A549 (cell line): ENCODE data around the gene RIN2. TPM values are rescaled to one million over a fixed set of nuclear protein-coding genes. Genes with fewer than 3 reads are reported as not detected.

ENCODE experiments used
- ATAC-seq, 2 experiments: fragments of 200-7000 bp in 1 of 2; fragments of >200 bp in 1 of 2; cut with Nextera tagmentation in 1 of 2; cut with Tn5 transposase in 1 of 2; 3 replicates each; pipeline versions ENCODE4 v1.8.0 to v1.9.1; 2018 to 2020; ENCODE audit warnings: mild to moderate bottlenecking in 1 of 2, moderate library complexity in 1 of 2
- CTCF ChIA-PET: fragments of 300-600 bp; sonication (Branson Sonifier 250); formaldehyde crosslinking; extraction: SDS; loops from one replicate; lab custom pipeline; 2021; ENCODE audit warnings: antibody characterized with exemption, inconsistent platforms; lab: Yijun Ruan, JAX
- POLR2A ChIA-PET: fragments of 350-600 bp; formaldehyde crosslinking; extraction: SDS; loops from one replicate; lab custom pipeline; 2021; ENCODE audit warnings: antibody characterized with exemption, inconsistent platforms; lab: Yijun Ruan, JAX
- DNase-seq, 2 experiments: peaks; one replicate each; pipeline versions ENCODE4 v3.0.0 to v3.0.0-alpha.2; 2011 to 2016; ENCODE audit warnings: low read depth in 1 of 2, low spot score in 1 of 2
- FAIRE-seq: peaks from 2 replicates; lab custom pipeline; 2011; peaks lifted over from hg19 to GRCh38; lab: Jason Lieb, UNC
- H3K27ac ChIP-seq, 2 experiments: fragments of >200 bp; sonication (Bioruptor Twin); formaldehyde crosslinking; 3 replicates each; pipeline ENCODE4 v1.5.1; 2016 to 2017
- H3K4me1 ChIP-seq: fragments of >200 bp; sonication (Bioruptor Twin); formaldehyde crosslinking; 3 replicates; pipeline ENCODE4 v1.6.1; 2016
- H3K4me2 ChIP-seq: fragments of >200 bp; sonication (Bioruptor Twin); formaldehyde crosslinking; 3 replicates; pipeline ENCODE4 v1.6.1; 2016
- H3K4me3 ChIP-seq: fragments of >200 bp; sonication (Bioruptor Twin); formaldehyde crosslinking; 3 replicates; pipeline ENCODE4 v1.5.1; 2016
- H3K9me3 ChIP-seq: fragments of >200 bp; sonication (Bioruptor Twin); formaldehyde crosslinking; 3 replicates; pipeline ENCODE4 v1.6.1; 2016
- CBX2 ChIP-seq: fragments of 200-600 bp; sonication (generic); IDR thresholded peaks from 2 replicates; pipeline ENCODE4 v1.6.1; 2016; ENCODE audit warnings: low read depth, mild to moderate bottlenecking, borderline replicate concordance
- CBX8 ChIP-seq: fragments of 200-600 bp; sonication (generic); IDR thresholded peaks from 2 replicates; pipeline ENCODE4 v1.6.1; 2016
- CEBPB ChIP-seq, 2 experiments: fragments of >200 bp in 1 of 2; sonication (Bioruptor Twin) in 1 of 2; formaldehyde crosslinking in 1 of 2; IDR thresholded peaks; 2 replicates each; pipeline ENCODE4 v1.6.1; 2012 to 2016
- CHD4 ChIP-seq: fragments of 200-600 bp; sonication (generic); IDR thresholded peaks from 2 replicates; pipeline ENCODE4 v1.6.1; 2016; ENCODE audit warnings: antibody characterized with exemption, mild to moderate bottlenecking, borderline replicate concordance
- CTCF ChIP-seq: fragments of >200 bp; sonication (Bioruptor Twin); formaldehyde crosslinking; IDR thresholded peaks from 3 replicates; pipeline ENCODE4 v1.5.1; 2016
- EP300 ChIP-seq, 2 experiments: fragments of >200 bp; sonication (Bioruptor Twin); formaldehyde crosslinking; IDR thresholded peaks; 2 replicates in 1 of 2; 3 replicates in 1 of 2; pipeline ENCODE4 v1.6.1; 2016 to 2017
- FOSB ChIP-seq: fragments of 250-450 bp; sonication (Bioruptor Pico); IDR thresholded peaks from 2 replicates; pipeline ENCODE4 v1.5.0; 2020; ENCODE audit warnings: mild to moderate bottlenecking, moderate library complexity
- FOSL2 ChIP-seq, 2 experiments: fragments of 450-650 bp in 1 of 2; fragments of >200 bp in 1 of 2; sonication (Bioruptor Twin) in 1 of 2; formaldehyde crosslinking; IDR thresholded peaks; 2 replicates each; pipeline versions ENCODE4 v1.5.0 to v1.6.1; 2016 to 2020; ENCODE audit warnings: mild to moderate bottlenecking in 1 of 2, moderate library complexity in 1 of 2
- HOXA7 ChIP-seq: fragments of 250-450 bp; sonication (Bioruptor Pico); IDR thresholded peaks from 2 replicates; pipeline ENCODE4 v1.5.0; 2020; ENCODE audit warnings: mild to moderate bottlenecking, moderate library complexity
- KDM1A ChIP-seq: fragments of 200-600 bp; sonication (generic); IDR thresholded peaks from 2 replicates; pipeline ENCODE4 v1.6.1; 2016; ENCODE audit warnings: low read depth, mild to moderate bottlenecking
- KDM5A ChIP-seq: fragments of 200-600 bp; sonication (generic); IDR thresholded peaks from 2 replicates; pipeline ENCODE4 v1.6.1; 2016; ENCODE audit warnings: antibody characterized with exemption, mild to moderate bottlenecking
- MAFK ChIP-seq: fragments of 450-650 bp; IDR thresholded peaks from 2 replicates; pipeline ENCODE4 v1.6.1; 2014; ENCODE audit not compliant: partially characterized antibody
- MYC ChIP-seq: IDR thresholded peaks from 2 replicates; pipeline ENCODE4 v1.6.1; 2012; ENCODE audit warnings: mild to moderate bottlenecking, inconsistent platforms, low read length, improper control_type of control experiment, borderline replicate concordance
- NFE2L2 ChIP-seq: fragments of 150-350 bp; conservative IDR thresholded peaks from 2 replicates; pipeline ENCODE4 v1.6.1; 2014; ENCODE audit warnings: low read length
- NR3C1 ChIP-seq: fragments of >200 bp; sonication (Bioruptor Twin); formaldehyde crosslinking; IDR thresholded peaks from 3 replicates; pipeline ENCODE4 v1.6.1; 2017
- RARB ChIP-seq: fragments of 250-450 bp; sonication (Bioruptor Pico); IDR thresholded peaks from 2 replicates; pipeline ENCODE4 v1.8.0; 2021; ENCODE audit warnings: mild to moderate bottlenecking, moderate library complexity
- RFX5 ChIP-seq: fragments of 450-650 bp; IDR thresholded peaks from 2 replicates; pipeline ENCODE4 v1.7.1; 2014; ENCODE audit warnings: antibody characterized with exemption, mild to moderate bottlenecking, moderate library complexity
- SMC3 ChIP-seq: fragments of >200 bp; sonication (Bioruptor Twin); formaldehyde crosslinking; IDR thresholded peaks from 3 replicates; pipeline ENCODE4 v1.6.1; 2018; ENCODE audit warnings: inconsistent platforms
- SREBF2 ChIP-seq: fragments of 450-650 bp; IDR thresholded peaks from 2 replicates; pipeline ENCODE4 v1.6.1; 2014; ENCODE audit warnings: mild to moderate bottlenecking, moderate library complexity
- TFCP2L1 ChIP-seq: fragments of 250-450 bp; sonication (Bioruptor Pico); IDR thresholded peaks from 2 replicates; pipeline ENCODE4 v1.5.0; 2021; ENCODE audit warnings: mild to moderate bottlenecking
- ZC3H11A ChIP-seq: fragments of 450-650 bp; IDR thresholded peaks from 2 replicates; pipeline ENCODE4 v1.6.1; 2014; ENCODE audit warnings: antibody characterized with exemption, mild to moderate bottlenecking
- ZSCAN20 ChIP-seq: fragments of 250-450 bp; sonication (Bioruptor Pico); IDR thresholded peaks from 2 replicates; pipeline ENCODE4 v1.8.0; 2022; ENCODE audit warnings: mild to moderate bottlenecking, moderate library complexity
- WGBS: methylation state at CpG from one replicate; pipeline ENCODE4 v1.1.6; 2017; ENCODE audit errors: missing lambda C conversion rate; 5-methylcytosine and 5-hydroxymethylcytosine counted together
- polyA plus RNA-seq, 4 experiments: library from polyadenylated mRNA; depleted of rRNA in 3 of 4; stranded (reverse); fragments of >200 nt; fragmentation: RNase III in 1 of 4; extraction: RNeasy Plus Mini Kit Qiagen cat#74134 plus additional on column Dnase treatment in 1 of 4; gene quantifications; 2 replicates in 3 of 4; 3 replicates in 1 of 4; pipeline ENCODE4 v1.2.3, GENCODE V29; 2011 to 2017
- TF ChIP-seq, protein P1 (sequence below): fragments of 200-600 bp; sonication (generic); IDR thresholded peaks from 2 replicates; pipeline ENCODE4 v1.6.1; 2016; ENCODE audit warnings: antibody characterized with exemption, mild to moderate bottlenecking, moderate library complexity
- TF ChIP-seq, protein P2 (sequence below): fragments of >200 bp; sonication (Bioruptor Twin); formaldehyde crosslinking; IDR thresholded peaks from 2 replicates; pipeline ENCODE4 v1.6.1; 2016
- TF ChIP-seq, protein P3 (sequence below): fragments of 250-450 bp; sonication (Bioruptor Pico); IDR thresholded peaks from 2 replicates; pipeline ENCODE4 v1.5.0; 2020; ENCODE audit warnings: low read depth, mild to moderate bottlenecking, moderate library complexity
- TF ChIP-seq, protein P4 (sequence below): fragments of >200 bp; sonication (Bioruptor Twin); formaldehyde crosslinking; IDR thresholded peaks from 3 replicates; pipeline ENCODE4 v1.6.1; 2016

Gene RIN2
- polyA plus RNA-seq, 2 of the 4 experiments (the other 2 are of a cell fraction) = 22.4 to 34.7 TPM

GRCh38 chr20:19740512-19740911 lies 17.5 kb upstream of the RIN2 start:
- FAIRE-seq = no peak
- Histone ChIP-seq H3K27ac (no peak overlapping the region), H3K9me3 (peaks cover 1% of the 10 kb centered on the region; the same call in 2 of the 3 replicates), H3K4me3 (no peak overlapping the region), H3K4me1 (peaks cover 28% of the 10 kb centered on the region), H3K4me2 (no peak overlapping the region)
- 95% methylated on average over 3 of the region's 3 CpGs for WGBS
- no peak for DNase-seq
- ATAC-seq = no peak
- ChIA-PET CTCF (no interaction called here), POLR2A (no interaction called here)
- TF ChIP-seq CHD4 (no peak), ZSCAN20 (CRISPR knock-in tag) (no peak), KDM1A (no peak), SREBF2 (no peak), ZC3H11A (no peak), CBX2 (no peak), NR3C1 (no peak), HOXA7 (CRISPR knock-in tag) (no peak), RARB (no peak), RFX5 (no peak)
- TF ChIP-seq, protein P1, sequence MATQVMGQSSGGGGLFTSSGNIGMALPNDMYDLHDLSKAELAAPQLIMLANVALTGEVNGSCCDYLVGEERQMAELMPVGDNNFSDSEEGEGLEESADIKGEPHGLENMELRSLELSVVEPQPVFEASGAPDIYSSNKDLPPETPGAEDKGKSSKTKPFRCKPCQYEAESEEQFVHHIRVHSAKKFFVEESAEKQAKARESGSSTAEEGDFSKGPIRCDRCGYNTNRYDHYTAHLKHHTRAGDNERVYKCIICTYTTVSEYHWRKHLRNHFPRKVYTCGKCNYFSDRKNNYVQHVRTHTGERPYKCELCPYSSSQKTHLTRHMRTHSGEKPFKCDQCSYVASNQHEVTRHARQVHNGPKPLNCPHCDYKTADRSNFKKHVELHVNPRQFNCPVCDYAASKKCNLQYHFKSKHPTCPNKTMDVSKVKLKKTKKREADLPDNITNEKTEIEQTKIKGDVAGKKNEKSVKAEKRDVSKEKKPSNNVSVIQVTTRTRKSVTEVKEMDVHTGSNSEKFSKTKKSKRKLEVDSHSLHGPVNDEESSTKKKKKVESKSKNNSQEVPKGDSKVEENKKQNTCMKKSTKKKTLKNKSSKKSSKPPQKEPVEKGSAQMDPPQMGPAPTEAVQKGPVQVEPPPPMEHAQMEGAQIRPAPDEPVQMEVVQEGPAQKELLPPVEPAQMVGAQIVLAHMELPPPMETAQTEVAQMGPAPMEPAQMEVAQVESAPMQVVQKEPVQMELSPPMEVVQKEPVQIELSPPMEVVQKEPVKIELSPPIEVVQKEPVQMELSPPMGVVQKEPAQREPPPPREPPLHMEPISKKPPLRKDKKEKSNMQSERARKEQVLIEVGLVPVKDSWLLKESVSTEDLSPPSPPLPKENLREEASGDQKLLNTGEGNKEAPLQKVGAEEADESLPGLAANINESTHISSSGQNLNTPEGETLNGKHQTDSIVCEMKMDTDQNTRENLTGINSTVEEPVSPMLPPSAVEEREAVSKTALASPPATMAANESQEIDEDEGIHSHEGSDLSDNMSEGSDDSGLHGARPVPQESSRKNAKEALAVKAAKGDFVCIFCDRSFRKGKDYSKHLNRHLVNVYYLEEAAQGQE = no peak

- 91% methylated on average over 2 of the region's 2 CpGs for WGBS
- peaks cover 14% of the 10 kb centered on the region for H3K4me1 ChIP-seq
- DNase-seq (no peak), ATAC-seq (no peak), FAIRE-seq (no peak)
- CTCF ChIA-PET = interaction anchor here (1.6 to 1.7 kb wide), 2 partner anchors 18 to 43 kb away, joined by 3 to 4 read pairs; no protein-coding TSS in a partner anchor
- POLR2A ChIA-PET = interaction anchor here (1.4 kb wide), 1 partner anchor 16 kb away, joined by 5 read pairs; the partner anchor contains the start of gene RIN2
- H3K27ac ChIP-seq = 0 out of 6 replicates have a peak overlapping the region, but pooled peaks of 1 of the 2 experiments have one; percentile 10
- no peak for TF ChIP-seq SMC3
- no peak for TF ChIP-seq MYC
- TF ChIP-seq KDM1A = no peak
- no peak for TF ChIP-seq TFCP2L1
- H3K9me3 ChIP-seq = peaks cover 6% of the 10 kb centered on the region; the same call in 2 of the 3 replicates
- H3K4me3 ChIP-seq = no peak overlapping the region
- no peak overlapping the region for H3K4me2 ChIP-seq
Observed at GRCh38 chr20:19741924-19742323, 16.1 kb upstream of the RIN2 start.

GRCh38 chr20:19742974-19743639 lies 15.0 kb upstream of the RIN2 start:
- no peak for FAIRE-seq
- Histone ChIP-seq H3K4me2 (no peak overlapping the region), H3K27ac (peak overlapping the region in 1 of 2 experiments; percentile 31; a peak in 2 of 6 replicates), H3K4me3 (no peak overlapping the region), H3K4me1 (peaks cover 2% of the 10 kb centered on the region), H3K9me3 (peaks cover 6% of the 10 kb centered on the region; the same call in 2 of the 3 replicates)
- ChIA-PET CTCF (interaction anchor here (0.7 to 1.5 kb wide), 2 partner anchors 28 to 143 kb away, joined by 3 to 4 read pairs; no protein-coding TSS in a partner anchor), POLR2A (no interaction called here)
- WGBS = 86% methylated on average over 9 of the region's 9 CpGs
- TF ChIP-seq FOSB (CRISPR knock-in tag) (no peak), SMC3 (no peak), CEBPB (IDR thresholded peaks at IDR 0.05) (peak in 1 of 2 experiments; percentile 51; a peak in 3 of 4 replicates), SREBF2 (no peak), NFE2L2 (no peak), FOSL2 (IDR thresholded peaks at IDR 0.05) (no peak), FOSL2 (CRISPR knock-in tag; IDR thresholded peaks at IDR 0.05) (no peak), CBX8 (no peak), MAFK (no peak), CTCF (no peak), KDM5A (no peak), EP300 (IDR thresholded peaks at IDR 0.05) (no peak), CBX2 (no peak)
- TF ChIP-seq, protein P2, sequence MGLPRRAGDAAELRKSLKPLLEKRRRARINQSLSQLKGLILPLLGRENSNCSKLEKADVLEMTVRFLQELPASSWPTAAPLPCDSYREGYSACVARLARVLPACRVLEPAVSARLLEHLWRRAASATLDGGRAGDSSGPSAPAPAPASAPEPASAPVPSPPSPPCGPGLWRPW = 0 out of 2 replicates have a peak, but pooled peaks have one; percentile 33
- TF ChIP-seq, protein P3, sequence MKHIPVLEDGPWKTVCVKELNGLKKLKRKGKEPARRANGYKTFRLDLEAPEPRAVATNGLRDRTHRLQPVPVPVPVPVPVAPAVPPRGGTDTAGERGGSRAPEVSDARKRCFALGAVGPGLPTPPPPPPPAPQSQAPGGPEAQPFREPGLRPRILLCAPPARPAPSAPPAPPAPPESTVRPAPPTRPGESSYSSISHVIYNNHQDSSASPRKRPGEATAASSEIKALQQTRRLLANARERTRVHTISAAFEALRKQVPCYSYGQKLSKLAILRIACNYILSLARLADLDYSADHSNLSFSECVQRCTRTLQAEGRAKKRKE = no peak
- TF ChIP-seq, protein P4, sequence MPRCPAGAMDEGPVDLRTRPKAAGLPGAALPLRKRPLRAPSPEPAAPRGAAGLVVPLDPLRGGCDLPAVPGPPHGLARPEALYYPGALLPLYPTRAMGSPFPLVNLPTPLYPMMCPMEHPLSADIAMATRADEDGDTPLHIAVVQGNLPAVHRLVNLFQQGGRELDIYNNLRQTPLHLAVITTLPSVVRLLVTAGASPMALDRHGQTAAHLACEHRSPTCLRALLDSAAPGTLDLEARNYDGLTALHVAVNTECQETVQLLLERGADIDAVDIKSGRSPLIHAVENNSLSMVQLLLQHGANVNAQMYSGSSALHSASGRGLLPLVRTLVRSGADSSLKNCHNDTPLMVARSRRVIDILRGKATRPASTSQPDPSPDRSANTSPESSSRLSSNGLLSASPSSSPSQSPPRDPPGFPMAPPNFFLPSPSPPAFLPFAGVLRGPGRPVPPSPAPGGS = no peak
- no peak for DNase-seq
- ATAC-seq = no peak
